ENCODE data around the gene ARHGAP15.

DNA sequence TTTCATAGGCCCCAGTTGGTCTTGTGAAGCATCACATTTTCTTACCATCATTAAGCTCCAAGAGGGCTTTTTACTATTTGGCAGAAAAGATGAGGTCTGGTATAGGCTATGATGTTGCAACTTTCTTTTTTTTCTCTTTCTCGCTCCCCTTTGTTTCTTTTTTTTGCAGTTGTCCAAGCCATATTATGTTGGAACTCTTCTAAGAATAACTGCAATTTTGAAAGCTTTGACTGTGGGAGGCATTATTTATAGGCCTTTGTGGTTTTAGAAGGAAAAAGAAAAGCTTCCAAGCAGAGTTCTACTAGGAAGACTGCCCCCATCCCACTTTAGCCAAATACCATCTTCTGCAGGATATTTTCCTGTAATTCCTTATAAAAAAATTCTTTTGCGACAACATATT is 571.6 kb downstream of the ARHGAP15 start:
- TF ChIP-seq, protein P1, sequence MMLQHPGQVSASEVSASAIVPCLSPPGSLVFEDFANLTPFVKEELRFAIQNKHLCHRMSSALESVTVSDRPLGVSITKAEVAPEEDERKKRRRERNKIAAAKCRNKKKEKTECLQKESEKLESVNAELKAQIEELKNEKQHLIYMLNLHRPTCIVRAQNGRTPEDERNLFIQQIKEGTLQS (IDR thresholded peaks at IDR 0.05) = no peak
- TF ChIP-seq RAD21 (IDR thresholded peaks at IDR 0.05) = no peak
- TF ChIP-seq, protein P2, sequence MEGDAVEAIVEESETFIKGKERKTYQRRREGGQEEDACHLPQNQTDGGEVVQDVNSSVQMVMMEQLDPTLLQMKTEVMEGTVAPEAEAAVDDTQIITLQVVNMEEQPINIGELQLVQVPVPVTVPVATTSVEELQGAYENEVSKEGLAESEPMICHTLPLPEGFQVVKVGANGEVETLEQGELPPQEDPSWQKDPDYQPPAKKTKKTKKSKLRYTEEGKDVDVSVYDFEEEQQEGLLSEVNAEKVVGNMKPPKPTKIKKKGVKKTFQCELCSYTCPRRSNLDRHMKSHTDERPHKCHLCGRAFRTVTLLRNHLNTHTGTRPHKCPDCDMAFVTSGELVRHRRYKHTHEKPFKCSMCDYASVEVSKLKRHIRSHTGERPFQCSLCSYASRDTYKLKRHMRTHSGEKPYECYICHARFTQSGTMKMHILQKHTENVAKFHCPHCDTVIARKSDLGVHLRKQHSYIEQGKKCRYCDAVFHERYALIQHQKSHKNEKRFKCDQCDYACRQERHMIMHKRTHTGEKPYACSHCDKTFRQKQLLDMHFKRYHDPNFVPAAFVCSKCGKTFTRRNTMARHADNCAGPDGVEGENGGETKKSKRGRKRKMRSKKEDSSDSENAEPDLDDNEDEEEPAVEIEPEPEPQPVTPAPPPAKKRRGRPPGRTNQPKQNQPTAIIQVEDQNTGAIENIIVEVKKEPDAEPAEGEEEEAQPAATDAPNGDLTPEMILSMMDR (IDR thresholded peaks at IDR 0.05; ENCODE audit: low read depth, low read length, missing input control) = no peak
- TF ChIP-seq NR2F2 (IDR thresholded peaks at IDR 0.05) = no peak
- no peak for TF ChIP-seq HNF4G (IDR thresholded peaks at IDR 0.05)
- TF ChIP-seq, protein P3, sequence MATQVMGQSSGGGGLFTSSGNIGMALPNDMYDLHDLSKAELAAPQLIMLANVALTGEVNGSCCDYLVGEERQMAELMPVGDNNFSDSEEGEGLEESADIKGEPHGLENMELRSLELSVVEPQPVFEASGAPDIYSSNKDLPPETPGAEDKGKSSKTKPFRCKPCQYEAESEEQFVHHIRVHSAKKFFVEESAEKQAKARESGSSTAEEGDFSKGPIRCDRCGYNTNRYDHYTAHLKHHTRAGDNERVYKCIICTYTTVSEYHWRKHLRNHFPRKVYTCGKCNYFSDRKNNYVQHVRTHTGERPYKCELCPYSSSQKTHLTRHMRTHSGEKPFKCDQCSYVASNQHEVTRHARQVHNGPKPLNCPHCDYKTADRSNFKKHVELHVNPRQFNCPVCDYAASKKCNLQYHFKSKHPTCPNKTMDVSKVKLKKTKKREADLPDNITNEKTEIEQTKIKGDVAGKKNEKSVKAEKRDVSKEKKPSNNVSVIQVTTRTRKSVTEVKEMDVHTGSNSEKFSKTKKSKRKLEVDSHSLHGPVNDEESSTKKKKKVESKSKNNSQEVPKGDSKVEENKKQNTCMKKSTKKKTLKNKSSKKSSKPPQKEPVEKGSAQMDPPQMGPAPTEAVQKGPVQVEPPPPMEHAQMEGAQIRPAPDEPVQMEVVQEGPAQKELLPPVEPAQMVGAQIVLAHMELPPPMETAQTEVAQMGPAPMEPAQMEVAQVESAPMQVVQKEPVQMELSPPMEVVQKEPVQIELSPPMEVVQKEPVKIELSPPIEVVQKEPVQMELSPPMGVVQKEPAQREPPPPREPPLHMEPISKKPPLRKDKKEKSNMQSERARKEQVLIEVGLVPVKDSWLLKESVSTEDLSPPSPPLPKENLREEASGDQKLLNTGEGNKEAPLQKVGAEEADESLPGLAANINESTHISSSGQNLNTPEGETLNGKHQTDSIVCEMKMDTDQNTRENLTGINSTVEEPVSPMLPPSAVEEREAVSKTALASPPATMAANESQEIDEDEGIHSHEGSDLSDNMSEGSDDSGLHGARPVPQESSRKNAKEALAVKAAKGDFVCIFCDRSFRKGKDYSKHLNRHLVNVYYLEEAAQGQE (IDR thresholded peaks at IDR 0.05) = no peak
- TF ChIP-seq EGR1 (IDR thresholded peaks at IDR 0.05; ENCODE audit: low read depth in 2 of 2) = no peak
- TF ChIP-seq, protein P4, sequence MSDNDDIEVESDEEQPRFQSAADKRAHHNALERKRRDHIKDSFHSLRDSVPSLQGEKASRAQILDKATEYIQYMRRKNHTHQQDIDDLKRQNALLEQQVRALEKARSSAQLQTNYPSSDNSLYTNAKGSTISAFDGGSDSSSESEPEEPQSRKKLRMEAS (IDR thresholded peaks at IDR 0.05) = no peak
- TF ChIP-seq YY1 (IDR thresholded peaks at IDR 0.05) = no peak
- TF ChIP-seq TAF1 (conservative IDR thresholded peaks at IDR 0.05) = no peak
- TF ChIP-seq, protein P5, sequence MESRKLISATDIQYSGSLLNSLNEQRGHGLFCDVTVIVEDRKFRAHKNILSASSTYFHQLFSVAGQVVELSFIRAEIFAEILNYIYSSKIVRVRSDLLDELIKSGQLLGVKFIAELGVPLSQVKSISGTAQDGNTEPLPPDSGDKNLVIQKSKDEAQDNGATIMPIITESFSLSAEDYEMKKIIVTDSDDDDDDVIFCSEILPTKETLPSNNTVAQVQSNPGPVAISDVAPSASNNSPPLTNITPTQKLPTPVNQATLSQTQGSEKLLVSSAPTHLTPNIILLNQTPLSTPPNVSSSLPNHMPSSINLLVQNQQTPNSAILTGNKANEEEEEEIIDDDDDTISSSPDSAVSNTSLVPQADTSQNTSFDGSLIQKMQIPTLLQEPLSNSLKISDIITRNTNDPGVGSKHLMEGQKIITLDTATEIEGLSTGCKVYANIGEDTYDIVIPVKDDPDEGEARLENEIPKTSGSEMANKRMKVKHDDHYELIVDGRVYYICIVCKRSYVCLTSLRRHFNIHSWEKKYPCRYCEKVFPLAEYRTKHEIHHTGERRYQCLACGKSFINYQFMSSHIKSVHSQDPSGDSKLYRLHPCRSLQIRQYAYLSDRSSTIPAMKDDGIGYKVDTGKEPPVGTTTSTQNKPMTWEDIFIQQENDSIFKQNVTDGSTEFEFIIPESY (IDR thresholded peaks at IDR 0.05) = no peak
- no peak for TF ChIP-seq SP1 (IDR thresholded peaks at IDR 0.05)
- no peak for TF ChIP-seq JUND (IDR thresholded peaks at IDR 0.05)

Measured in liver (tissue), 3 donors.